OCI-LY7 (cell line): ENCODE data around the gene CRYBG2. TPM values are rescaled to one million over a fixed set of nuclear protein-coding genes. Genes with fewer than 3 reads are reported as not detected.

Source experiments
- BruUV-seq: library from RNA; stranded (reverse); fragments of 400-500 nt; replicated peaks from 2 replicates; lab custom pipeline; 2021; lab: Mats Ljungman, UMichigan
- CTCF ChIA-PET: fragments of 300-600 bp; sonication (Branson Sonifier 250); formaldehyde crosslinking; loops from one replicate; lab custom pipeline; 2022; ENCODE audit warnings: antibody characterized with exemption; ENCODE audit not compliant: unreplicated experiment; lab: Charles Lee
- POLR2A ChIA-PET: fragments of 300-600 bp; sonication (Branson Sonifier 250); formaldehyde crosslinking; loops from one replicate; lab custom pipeline; 2022; ENCODE audit warnings: antibody characterized with exemption; lab: Charles Lee
- DNase-seq: peaks from one replicate; pipeline ENCODE4 v3.0.0-alpha.2; 2015; ENCODE audit warnings: low spot score
- H2AFZ ChIP-seq: fragments of 200-600 bp; sonication (generic), shearing (Covaris generic); 2 replicates; pipeline ENCODE4 v1.6.1; 2014; ENCODE audit warnings: mild to moderate bottlenecking, antibody characterized with exemption, low read length, moderate library complexity
- H3K27ac ChIP-seq: fragments of 200-600 bp; sonication (generic); 2 replicates; pipeline ENCODE4 v1.5.1; 2014; ENCODE audit warnings: mixed run types, low read depth, mild to moderate bottlenecking, moderate library complexity, low read length, inconsistent platforms; ENCODE audit not compliant: poor library complexity, severe bottlenecking
- H3K36me3 ChIP-seq: fragments of 200-600 bp; sonication (generic); 2 replicates; pipeline ENCODE4 v1.6.1; 2014; ENCODE audit warnings: mild to moderate bottlenecking, antibody characterized with exemption, low read length, moderate library complexity, mixed read lengths; ENCODE audit not compliant: insufficient read depth
- H3K4me1 ChIP-seq: fragments of 200-600 bp; sonication (generic); 2 replicates; pipeline ENCODE4 v1.5.1; 2014; ENCODE audit warnings: mild to moderate bottlenecking, low read length; ENCODE audit not compliant: insufficient read depth, poor library complexity, severe bottlenecking
- H3K4me2 ChIP-seq: fragments of 200-600 bp; sonication (generic); 2 replicates; pipeline ENCODE4 v1.6.1; 2014; ENCODE audit warnings: mild to moderate bottlenecking, low read length
- H3K4me3 ChIP-seq: fragments of 200-600 bp; sonication (generic); 2 replicates; pipeline ENCODE4 v1.5.1; 2014; ENCODE audit warnings: mild to moderate bottlenecking, low read depth, low read length; ENCODE audit not compliant: poor library complexity, severe bottlenecking
- H3K79me2 ChIP-seq: fragments of 200-600 bp; sonication (generic); 2 replicates; pipeline ENCODE4 v1.6.1; 2016; ENCODE audit warnings: low read depth, mild to moderate bottlenecking, low read length, moderate library complexity, mixed read lengths; ENCODE audit not compliant: insufficient read depth
- H3K9me2 ChIP-seq: fragments of 200-600 bp; sonication (generic); 2 replicates; pipeline ENCODE4 v1.6.1; 2016; ENCODE audit warnings: mild to moderate bottlenecking, low read length, mixed read lengths; ENCODE audit not compliant: insufficient read depth
- H3K9me3 ChIP-seq: fragments of 200-600 bp; sonication (generic); 2 replicates; pipeline ENCODE4 v1.6.1; 2014; ENCODE audit warnings: mild to moderate bottlenecking, mixed run types, low read length, mixed read lengths
- H4K20me1 ChIP-seq: fragments of 200-600 bp; sonication (generic); 2 replicates; pipeline ENCODE4 v1.6.1; 2014; ENCODE audit warnings: mild to moderate bottlenecking, antibody characterized with exemption, low read length, moderate library complexity, mixed read lengths; ENCODE audit not compliant: insufficient read depth
- EZH2phosphoT487 ChIP-seq: fragments of 200-600 bp; sonication (generic); IDR thresholded peaks from 2 replicates; pipeline ENCODE4 v1.6.1; 2018; ENCODE audit warnings: low read depth, borderline replicate concordance, mild to moderate bottlenecking, mixed run types, antibody characterized with exemption, low read length, moderate library complexity, mixed read lengths
- intact Hi-C: fragments of 100-400 bp; cut with micrococcal nuclease; formaldehyde crosslinking; loops from one replicate; pipeline ENCODE4 v1.10.0; 2022; ENCODE audit not compliant: unreplicated experiment
- total RNA-seq, 2 experiments: library from RNA; depleted of rRNA in 1 of 2; stranded (reverse); fragments of >200 nt in 1 of 2; shearing (Covaris generic) in 1 of 2; gene quantifications; 2 replicates each; pipeline ENCODE4 v1.2.3, GENCODE V29; 2014 to 2022
- TF ChIP-seq, protein P1 (sequence below): fragments of 200-600 bp; sonication (generic); conservative IDR thresholded peaks from 2 replicates; pipeline ENCODE4 v1.5.1; 2014; ENCODE audit warnings: mild to moderate bottlenecking, antibody characterized with exemption, low read length, moderate library complexity, mixed read lengths

CRYBG2 gene
- total RNA-seq, 2 experiments from 2014 or later = 1.3 to 5.5 TPM

DNA sequence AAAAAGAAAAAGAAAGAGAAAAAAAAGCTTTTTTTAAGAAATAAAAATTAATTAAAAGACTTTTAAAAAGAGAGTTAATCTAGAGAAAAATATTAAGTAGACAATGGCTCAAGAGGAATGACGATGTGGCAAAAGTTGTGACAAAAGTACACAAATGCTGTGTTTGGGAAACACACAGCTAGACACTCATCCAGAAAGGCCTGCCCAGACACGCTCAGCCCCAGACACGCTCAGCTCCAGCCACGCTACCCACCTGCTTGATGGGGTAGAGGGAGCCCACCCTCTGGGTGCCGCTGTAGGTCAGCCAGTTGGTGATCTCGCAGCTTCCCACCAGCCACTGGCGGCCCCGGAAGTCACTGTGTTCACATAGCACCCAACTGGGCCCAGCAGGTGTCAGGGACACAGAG, 26.0 kb downstream of the CRYBG2 start:
- intact Hi-C loops = loop anchor here (1.0 kb wide), 1 partner anchor 35 kb away; no protein-coding TSS in a partner anchor
- peak overlapping the region; percentile 57; the same call in 1 of the 2 replicates for H2AFZ ChIP-seq
- no peak overlapping the region for H3K27ac ChIP-seq
- DNase-seq = peak; percentile 79
- no peaks in the 10 kb centered on the region for H3K9me2 ChIP-seq
- H3K4me2 ChIP-seq = peak overlapping the region; percentile 25; the same call in 1 of the 2 replicates
- no peaks in the 10 kb centered on the region for H3K79me2 ChIP-seq
- no peak overlapping the region for H3K4me3 ChIP-seq
- ChIA-PET POLR2A (interaction anchor here (0.7 to 1.1 kb wide), 2 partner anchors 23 to 89 kb away, joined by 3 to 4 read pairs; no protein-coding TSS in a partner anchor), CTCF (no interaction called here)
- no peaks in the 10 kb centered on the region for H3K9me3 ChIP-seq
- no TSS peak for BruUV-seq
- peaks cover 16% of the 10 kb centered on the region for H3K4me1 ChIP-seq
- peaks cover 22% of the 10 kb centered on the region for H3K36me3 ChIP-seq
- no peak for TF ChIP-seq EZH2phosphoT487
- TF ChIP-seq, protein P1, sequence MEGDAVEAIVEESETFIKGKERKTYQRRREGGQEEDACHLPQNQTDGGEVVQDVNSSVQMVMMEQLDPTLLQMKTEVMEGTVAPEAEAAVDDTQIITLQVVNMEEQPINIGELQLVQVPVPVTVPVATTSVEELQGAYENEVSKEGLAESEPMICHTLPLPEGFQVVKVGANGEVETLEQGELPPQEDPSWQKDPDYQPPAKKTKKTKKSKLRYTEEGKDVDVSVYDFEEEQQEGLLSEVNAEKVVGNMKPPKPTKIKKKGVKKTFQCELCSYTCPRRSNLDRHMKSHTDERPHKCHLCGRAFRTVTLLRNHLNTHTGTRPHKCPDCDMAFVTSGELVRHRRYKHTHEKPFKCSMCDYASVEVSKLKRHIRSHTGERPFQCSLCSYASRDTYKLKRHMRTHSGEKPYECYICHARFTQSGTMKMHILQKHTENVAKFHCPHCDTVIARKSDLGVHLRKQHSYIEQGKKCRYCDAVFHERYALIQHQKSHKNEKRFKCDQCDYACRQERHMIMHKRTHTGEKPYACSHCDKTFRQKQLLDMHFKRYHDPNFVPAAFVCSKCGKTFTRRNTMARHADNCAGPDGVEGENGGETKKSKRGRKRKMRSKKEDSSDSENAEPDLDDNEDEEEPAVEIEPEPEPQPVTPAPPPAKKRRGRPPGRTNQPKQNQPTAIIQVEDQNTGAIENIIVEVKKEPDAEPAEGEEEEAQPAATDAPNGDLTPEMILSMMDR = peak; percentile 66
- no peaks in the 10 kb centered on the region for H4K20me1 ChIP-seq

DNA sequence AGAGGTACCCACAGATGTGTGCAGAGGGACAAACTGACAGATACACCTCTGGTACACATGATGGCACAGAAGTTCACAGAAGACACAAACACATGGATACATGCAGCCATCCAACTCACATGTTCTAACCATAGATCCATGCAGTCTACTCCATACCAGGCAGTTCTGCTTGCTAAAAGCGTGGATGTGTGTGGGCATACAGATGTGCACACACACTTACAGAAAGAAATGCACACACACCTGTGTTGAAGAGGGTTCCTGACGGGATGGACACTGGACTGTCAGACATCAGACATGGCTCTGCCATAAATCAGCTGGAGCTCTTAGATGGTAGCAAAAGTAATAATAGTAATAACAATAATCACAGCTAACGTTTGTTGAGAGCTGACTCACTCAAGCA, 29.4 kb downstream of the CRYBG2 start:
- CTCF ChIA-PET = no interaction called here
- H2AFZ ChIP-seq = no peak overlapping the region
- H3K4me2 ChIP-seq = no peak overlapping the region
- intact Hi-C loops = no loop called here
- H3K27ac ChIP-seq = no peak overlapping the region
- no peak overlapping the region for H3K4me3 ChIP-seq
- no peak for DNase-seq
- no peaks in the 10 kb centered on the region for H3K9me3 ChIP-seq
- TSS peak; percentile 39 for BruUV-seq
- no peak for TF ChIP-seq EZH2phosphoT487
- TF ChIP-seq, protein P1 = no peak
- H3K4me1 ChIP-seq = peaks cover 50% of the 10 kb centered on the region
- H3K36me3 ChIP-seq = peaks cover 52% of the 10 kb centered on the region
- POLR2A ChIA-PET = interaction anchor here (0.5 kb wide), 1 partner anchor 530 kb away, joined by 3 read pairs; no protein-coding TSS in a partner anchor
- peaks cover 7% of the 10 kb centered on the region; the same call in 1 of the 2 replicates for H3K79me2 ChIP-seq
- no peaks in the 10 kb centered on the region for H3K9me2 ChIP-seq
- H4K20me1 ChIP-seq = no peaks in the 10 kb centered on the region

DNA sequence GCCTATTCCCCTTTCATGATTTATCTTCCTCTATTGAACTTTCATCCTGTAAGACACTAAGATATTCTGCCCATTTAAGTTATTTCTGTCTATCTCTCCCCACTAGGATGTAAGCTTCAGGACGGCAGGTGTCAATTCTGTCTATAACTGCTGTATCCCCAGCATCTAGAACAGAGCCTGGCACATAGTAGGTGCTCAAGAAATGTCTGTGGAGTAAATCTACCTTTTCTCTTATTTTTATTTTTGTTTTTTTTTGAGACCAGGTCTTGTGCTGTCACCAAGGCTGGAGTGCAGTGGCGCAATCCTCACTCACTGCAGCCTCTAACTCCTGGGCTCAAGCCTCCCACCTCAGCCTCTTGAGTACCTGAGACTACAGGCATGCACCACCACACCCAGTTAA, 30.5 kb downstream of the CRYBG2 start:
- peaks cover 48% of the 10 kb centered on the region for H3K4me1 ChIP-seq
- no peaks in the 10 kb centered on the region for H3K9me2 ChIP-seq
- intact Hi-C loops = no loop called here
- H3K36me3 ChIP-seq = peaks cover 54% of the 10 kb centered on the region
- no TSS peak for BruUV-seq
- H3K4me3 ChIP-seq = no peak overlapping the region
- ChIA-PET POLR2A (interaction anchor here (11.7 kb wide), 1 partner anchor 35 kb away, joined by 273 read pairs; no protein-coding TSS in a partner anchor), CTCF (interaction anchor here (0.9 kb wide), 1 partner anchor 39 kb away, joined by 5 read pairs; no protein-coding TSS in a partner anchor)
- peaks cover 19% of the 10 kb centered on the region for H3K79me2 ChIP-seq
- no peak for DNase-seq
- no peaks in the 10 kb centered on the region for H4K20me1 ChIP-seq
- H3K9me3 ChIP-seq = no peaks in the 10 kb centered on the region
- no peak overlapping the region for H3K4me2 ChIP-seq
- TF ChIP-seq EZH2phosphoT487 = no peak
- TF ChIP-seq, protein P1 = no peak
- H2AFZ ChIP-seq = no peak overlapping the region
- no peak overlapping the region for H3K27ac ChIP-seq
